K562 (cell line): Measurements from ENCODE around the gene PMFBP1. TPM values are rescaled to one million over a fixed set of nuclear protein-coding genes. Genes with fewer than 3 reads are reported as not detected.

ENCODE experiments used
- ATAC-seq: fragments of 200-7000 bp; cut with Tn5 transposase; 3 replicates; pipeline ENCODE4 v1.9.1; 2020; ENCODE audit warnings: moderate library complexity
- BruUV-seq: library from RNA; stranded (reverse); fragments of 400-500 nt; replicated peaks from 2 replicates; lab custom pipeline; 2021; lab: Mats Ljungman, UMichigan
- CTCF ChIA-PET: fragments of 300-600 bp; formaldehyde crosslinking; extraction: SDS; loops from one replicate; lab custom pipeline; 2021; ENCODE audit warnings: low intra/inter-chr PET ratio; lab: Yijun Ruan, JAX
- POLR2A ChIA-PET: fragments of 300-600, 350-650 bp; sonication (Branson Sonifier 250); formaldehyde crosslinking; extraction: SDS; loops from one replicate; lab custom pipeline; 2021; ENCODE audit warnings: antibody characterized with exemption, inconsistent platforms; lab: Yijun Ruan, JAX
- DNase-seq, 4 experiments: peaks; one replicate each; pipeline versions ENCODE4 v3.0.0 to v3.0.0-alpha.2; 2011 to 2018; ENCODE audit warnings: low spot score in 3 of 4, mixed read lengths in 3 of 4; ENCODE audit errors: extremely low read depth in 1 of 4
- FAIRE-seq: peaks from 2 replicates; lab custom pipeline; 2011; peaks lifted over from hg19 to GRCh38; lab: Jason Lieb, UNC
- H2AFZ ChIP-seq: 2 replicates; pipeline ENCODE4 v1.6.0; 2011; ENCODE audit warnings: low read depth, low read length, control low read depth, inconsistent platforms
- H3K27ac ChIP-seq: fragments of 200-600 bp; 3 replicates; pipeline ENCODE4 v1.8.0; 2011; ENCODE audit warnings: low read depth, mild to moderate bottlenecking, control low read depth, inconsistent platforms, low read length, moderate library complexity, mixed read lengths; ENCODE audit errors: extremely low read depth
- H3K27me3 ChIP-seq, 2 experiments: fragments of 300-600 bp in 1 of 2; 2 replicates in 1 of 2; 3 replicates in 1 of 2; pipeline versions ENCODE4 v1.6.0 to v1.8.0; 2011; ENCODE audit warnings: inconsistent platforms in 2 of 2, low read length in 2 of 2, mild to moderate bottlenecking in 1 of 2, mixed read lengths in 1 of 2, moderate library complexity in 1 of 2; ENCODE audit not compliant: control insufficient read depth in 2 of 2, insufficient read depth in 2 of 2
- H3K36me3 ChIP-seq: fragments of 300-600 bp; 3 replicates; pipeline ENCODE4 v1.8.0; 2011; ENCODE audit warnings: mild to moderate bottlenecking, low read length, inconsistent platforms; ENCODE audit not compliant: control insufficient read depth, insufficient read depth
- H3K4me1 ChIP-seq, 2 experiments: fragments of 200-600 bp in 1 of 2; replicated peaks in 1 of 2; 2 replicates in 1 of 2; 3 replicates in 1 of 2; pipeline versions ENCODE4 v1.5.1 to v1.8.0; 2011; ENCODE audit warnings: inconsistent platforms in 2 of 2, low read length in 2 of 2, mild to moderate bottlenecking in 1 of 2, mixed read lengths in 1 of 2, moderate library complexity in 1 of 2; ENCODE audit not compliant: control insufficient read depth in 2 of 2, insufficient read depth in 2 of 2
- H3K4me2 ChIP-seq: 2 replicates; pipeline ENCODE4 v1.6.1; 2011; ENCODE audit warnings: low read length, control low read depth, inconsistent platforms, mixed read lengths; ENCODE audit not compliant: insufficient read depth
- H3K4me3 ChIP-seq: fragments of 200-600 bp; sonication (generic), shearing (Covaris generic); 2 replicates; pipeline ENCODE4 v1.5.1; 2016; ENCODE audit warnings: control low read depth, inconsistent platforms
- H3K79me2 ChIP-seq: fragments of 200-600 bp; 3 replicates; pipeline ENCODE4 v1.8.0; 2011; ENCODE audit warnings: low read length, inconsistent platforms; ENCODE audit not compliant: control insufficient read depth, insufficient read depth
- H3K9ac ChIP-seq, 2 experiments: 2 replicates each; pipeline versions ENCODE4 v1.6.0 to v1.6.1; 2011; ENCODE audit warnings: low read depth in 2 of 2, low read length in 2 of 2, control low read depth in 1 of 2, inconsistent platforms in 1 of 2, mild to moderate bottlenecking in 1 of 2, mixed read lengths in 1 of 2; ENCODE audit not compliant: insufficient read depth in 1 of 2
- H3K9me1 ChIP-seq: one replicate; pipeline ENCODE4 v1.6.0; 2011; ENCODE audit warnings: inconsistent platforms, mild to moderate bottlenecking, low read length, moderate library complexity; ENCODE audit not compliant: control insufficient read depth, insufficient read depth
- H3K9me3 ChIP-seq: replicated peaks from 2 replicates; pipeline ENCODE4 v1.5.1; 2011; ENCODE audit warnings: low read depth, low read length, inconsistent platforms; ENCODE audit not compliant: control insufficient read depth, insufficient read depth
- H4K20me1 ChIP-seq: replicated peaks from 2 replicates; pipeline ENCODE4 v1.6.1; 2011; ENCODE audit warnings: low read length, inconsistent platforms, mixed read lengths; ENCODE audit not compliant: control insufficient read depth, insufficient read depth
- ETV1 ChIP-seq: fragments of 450-650 bp; conservative IDR thresholded peaks from 2 replicates; pipeline ENCODE4 v1.6.1; 2016; ENCODE audit warnings: missing genetic modification characterization, control low read depth, low read depth, missing compliant biosample characterization
- GABPB2 ChIP-seq: fragments of 250-450 bp; sonication (Bioruptor Pico); conservative IDR thresholded peaks from 2 replicates; pipeline ENCODE4 v1.5.1; 2021; ENCODE audit warnings: mild to moderate bottlenecking
- ILK ChIP-seq: fragments of 450-650 bp; IDR thresholded peaks from 2 replicates; pipeline ENCODE4 v1.6.1; 2016; ENCODE audit warnings: missing genetic modification characterization, low read depth, mild to moderate bottlenecking, missing compliant biosample characterization, moderate library complexity, borderline replicate concordance
- LEF1 ChIP-seq: fragments of 450-650 bp; IDR thresholded peaks from 2 replicates; pipeline ENCODE4 v1.6.1; 2016; ENCODE audit warnings: mild to moderate bottlenecking
- MCM2 ChIP-seq: fragments of 450-650 bp; IDR thresholded peaks from 2 replicates; pipeline ENCODE4 v1.6.1; 2017; ENCODE audit warnings: low read depth, mild to moderate bottlenecking
- NFATC3 ChIP-seq: fragments of 450-650 bp; IDR thresholded peaks from 2 replicates; pipeline ENCODE4 v1.6.1; 2017; ENCODE audit warnings: mild to moderate bottlenecking
- PTTG1 ChIP-seq: fragments of 450-650 bp; IDR thresholded peaks from 2 replicates; pipeline ENCODE4 v1.6.1; 2016; ENCODE audit warnings: low read depth, mild to moderate bottlenecking, missing genetic modification characterization, missing compliant biosample characterization
- SRSF3 ChIP-seq: fragments of 200-400 bp; formaldehyde crosslinking; IDR thresholded peaks from 2 replicates; pipeline ENCODE4 v1.6.1; 2016; ENCODE audit warnings: mild to moderate bottlenecking, low read length, moderate library complexity; ENCODE audit not compliant: insufficient read depth
- TSC22D4 ChIP-seq: fragments of 450-650 bp; IDR thresholded peaks from 2 replicates; pipeline ENCODE4 v1.6.1; 2016; ENCODE audit warnings: missing genetic modification characterization, missing biosample characterization, control low read depth
- ZNF175 ChIP-seq: fragments of 200-800 bp; sonication (Bioruptor generic); IDR thresholded peaks from 2 replicates; pipeline ENCODE4 v1.6.1; 2016; ENCODE audit warnings: low read depth, mild to moderate bottlenecking, missing genetic modification characterization, missing compliant biosample characterization
- ZNF280A ChIP-seq: fragments of 450-650 bp; IDR thresholded peaks from 2 replicates; pipeline ENCODE4 v1.6.1; 2018; ENCODE audit warnings: mild to moderate bottlenecking, low read depth; ENCODE audit not compliant: partially characterized antibody
- WGBS: fragments of 100-300 bp; shearing (Covaris generic); methylation state at CpG from one replicate; pipeline ENCODE4 v1.1.6; 2016; ENCODE audit warnings: low coverage, mixed read lengths; ENCODE audit not compliant: insufficient coverage; ENCODE audit errors: missing lambda C conversion rate; 5-methylcytosine and 5-hydroxymethylcytosine counted together
- in situ Hi-C: fragments of 300-500 bp; cut with MboI; formaldehyde crosslinking; loops from 4 replicates; pipeline ENCODE4 v1.15.0; 2018; ENCODE audit warnings: inconsistent platforms, mixed read lengths
- intact Hi-C: fragments of 100-400 bp; cut with micrococcal nuclease; formaldehyde crosslinking; loops from 2 replicates; pipeline ENCODE4 v1.14.2; 2022
- polyA plus RNA-seq, 8 experiments: library from polyadenylated mRNA; depleted of rRNA in 4 of 8; stranded (reverse) in 5 of 8; unstranded in 3 of 8; fragments of >200 nt; fragmentation: Nextera tagmentation in 2 of 8; fragmentation: Illumina TruSeq in 1 of 8; extraction: Ambion mirVana in 2 of 8; extraction: Trizol in 1 of 8; gene quantifications; 2 replicates each; pipeline versions ENCODE4 v1.2.1 to v1.2.3, GENCODE V29; 2011 to 2014; ENCODE audit warnings: inconsistent platforms in 1 of 8, missing spikeins in 1 of 8
- total RNA-seq, 7 experiments: library from RNA; depleted of rRNA in 6 of 7; stranded (reverse); fragments of >200 nt in 6 of 7; fragmentation: Illumina TruSeq in 2 of 7; extraction: Trizol in 2 of 7; gene quantifications; 2 replicates each; pipeline versions ENCODE4 v1.2.1 to v1.2.3, GENCODE V29; 2011 to 2021; ENCODE audit warnings: low replicate concordance in 1 of 7
- TF ChIP-seq, protein P1 (sequence below): fragments of 200-800 bp; sonication (Bioruptor generic); IDR thresholded peaks from 2 replicates; pipeline ENCODE4 v1.6.1; 2016; ENCODE audit warnings: missing genetic modification characterization, missing compliant biosample characterization
- TF ChIP-seq, protein P2 (sequence below): fragments of 200-400 bp; formaldehyde crosslinking; IDR thresholded peaks from 2 replicates; pipeline ENCODE4 v1.6.1; 2017; ENCODE audit warnings: mild to moderate bottlenecking, low read depth, low read length, moderate library complexity

The PMFBP1 gene
- total and polyA plus RNA-seq, 9 of the 15 experiments (the other 6 are each of a cell fraction or from before 2014, with no cell fraction given), result 0.13 to 0.91 (median 0.47) TPM

- no peak for TF ChIP-seq SRSF3
- no peak for TF ChIP-seq MCM2
- TF ChIP-seq NFATC3, result no peak
- no peak for TF ChIP-seq ZNF175 (CRISPR knock-in tag)
- TF ChIP-seq TSC22D4 (tag), result no peak
Observed at GRCh38 chr16:72169708-72170107, 2.2 kb downstream of the PMFBP1 start (continued).

GRCh38 chr16:72168365-72168764, 3.6 kb downstream of the PMFBP1 start:
- ChIA-PET CTCF (no interaction called here), POLR2A (no interaction called here)
- Histone ChIP-seq H3K4me2 (no peak overlapping the region), H3K27ac (no peak overlapping the region), H2AFZ (no peak overlapping the region), H3K4me3 (no peak overlapping the region), H3K27me3 (0 out of 5 replicates have a peak, but pooled peaks cover 0 to 7% of the 10 kb centered on the region in 2 experiments), H3K36me3 (no peaks in the 10 kb centered on the region), H3K4me1 (no peaks in the 10 kb centered on the region), H4K20me1 (no peaks in the 10 kb centered on the region), H3K9me3 (no peaks in the 10 kb centered on the region), H3K9ac (no peak overlapping the region), H3K9me1 (no peaks in the 10 kb centered on the region), H3K79me2 (no peaks in the 10 kb centered on the region)
- in situ Hi-C loops, result no loop called here
- DNase-seq, result no peak
- 2% methylated on average over 2 of the region's 2 CpGs for WGBS
- BruUV-seq, result no TSS peak
- ATAC-seq, result no peak
- intact Hi-C loops, result no loop called here
- no peak for FAIRE-seq
- no peak for TF ChIP-seq ETV1
- TF ChIP-seq ZNF280A, result no peak
- TF ChIP-seq GABPB2 (CRISPR knock-in tag), result no peak
- no peak for TF ChIP-seq ILK (tag)
- TF ChIP-seq, protein P1, sequence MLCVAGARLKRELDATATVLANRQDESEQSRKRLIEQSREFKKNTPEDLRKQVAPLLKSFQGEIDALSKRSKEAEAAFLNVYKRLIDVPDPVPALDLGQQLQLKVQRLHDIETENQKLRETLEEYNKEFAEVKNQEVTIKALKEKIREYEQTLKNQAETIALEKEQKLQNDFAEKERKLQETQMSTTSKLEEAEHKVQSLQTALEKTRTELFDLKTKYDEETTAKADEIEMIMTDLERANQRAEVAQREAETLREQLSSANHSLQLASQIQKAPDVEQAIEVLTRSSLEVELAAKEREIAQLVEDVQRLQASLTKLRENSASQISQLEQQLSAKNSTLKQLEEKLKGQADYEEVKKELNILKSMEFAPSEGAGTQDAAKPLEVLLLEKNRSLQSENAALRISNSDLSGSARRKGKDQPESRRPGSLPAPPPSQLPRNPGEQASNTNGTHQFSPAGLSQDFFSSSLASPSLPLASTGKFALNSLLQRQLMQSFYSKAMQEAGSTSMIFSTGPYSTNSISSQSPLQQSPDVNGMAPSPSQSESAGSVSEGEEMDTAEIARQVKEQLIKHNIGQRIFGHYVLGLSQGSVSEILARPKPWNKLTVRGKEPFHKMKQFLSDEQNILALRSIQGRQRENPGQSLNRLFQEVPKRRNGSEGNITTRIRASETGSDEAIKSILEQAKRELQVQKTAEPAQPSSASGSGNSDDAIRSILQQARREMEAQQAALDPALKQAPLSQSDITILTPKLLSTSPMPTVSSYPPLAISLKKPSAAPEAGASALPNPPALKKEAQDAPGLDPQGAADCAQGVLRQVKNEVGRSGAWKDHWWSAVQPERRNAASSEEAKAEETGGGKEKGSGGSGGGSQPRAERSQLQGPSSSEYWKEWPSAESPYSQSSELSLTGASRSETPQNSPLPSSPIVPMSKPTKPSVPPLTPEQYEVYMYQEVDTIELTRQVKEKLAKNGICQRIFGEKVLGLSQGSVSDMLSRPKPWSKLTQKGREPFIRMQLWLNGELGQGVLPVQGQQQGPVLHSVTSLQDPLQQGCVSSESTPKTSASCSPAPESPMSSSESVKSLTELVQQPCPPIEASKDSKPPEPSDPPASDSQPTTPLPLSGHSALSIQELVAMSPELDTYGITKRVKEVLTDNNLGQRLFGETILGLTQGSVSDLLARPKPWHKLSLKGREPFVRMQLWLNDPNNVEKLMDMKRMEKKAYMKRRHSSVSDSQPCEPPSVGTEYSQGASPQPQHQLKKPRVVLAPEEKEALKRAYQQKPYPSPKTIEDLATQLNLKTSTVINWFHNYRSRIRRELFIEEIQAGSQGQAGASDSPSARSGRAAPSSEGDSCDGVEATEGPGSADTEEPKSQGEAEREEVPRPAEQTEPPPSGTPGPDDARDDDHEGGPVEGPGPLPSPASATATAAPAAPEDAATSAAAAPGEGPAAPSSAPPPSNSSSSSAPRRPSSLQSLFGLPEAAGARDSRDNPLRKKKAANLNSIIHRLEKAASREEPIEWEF (CRISPR knock-in tag), result no peak
- TF ChIP-seq, protein P2, sequence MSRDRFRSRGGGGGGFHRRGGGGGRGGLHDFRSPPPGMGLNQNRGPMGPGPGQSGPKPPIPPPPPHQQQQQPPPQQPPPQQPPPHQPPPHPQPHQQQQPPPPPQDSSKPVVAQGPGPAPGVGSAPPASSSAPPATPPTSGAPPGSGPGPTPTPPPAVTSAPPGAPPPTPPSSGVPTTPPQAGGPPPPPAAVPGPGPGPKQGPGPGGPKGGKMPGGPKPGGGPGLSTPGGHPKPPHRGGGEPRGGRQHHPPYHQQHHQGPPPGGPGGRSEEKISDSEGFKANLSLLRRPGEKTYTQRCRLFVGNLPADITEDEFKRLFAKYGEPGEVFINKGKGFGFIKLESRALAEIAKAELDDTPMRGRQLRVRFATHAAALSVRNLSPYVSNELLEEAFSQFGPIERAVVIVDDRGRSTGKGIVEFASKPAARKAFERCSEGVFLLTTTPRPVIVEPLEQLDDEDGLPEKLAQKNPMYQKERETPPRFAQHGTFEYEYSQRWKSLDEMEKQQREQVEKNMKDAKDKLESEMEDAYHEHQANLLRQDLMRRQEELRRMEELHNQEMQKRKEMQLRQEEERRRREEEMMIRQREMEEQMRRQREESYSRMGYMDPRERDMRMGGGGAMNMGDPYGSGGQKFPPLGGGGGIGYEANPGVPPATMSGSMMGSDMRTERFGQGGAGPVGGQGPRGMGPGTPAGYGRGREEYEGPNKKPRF, result no peak
- TF ChIP-seq PTTG1 (tag), result no peak
- TF ChIP-seq SRSF3, result no peak
- no peak for TF ChIP-seq LEF1
